NT2/D1 (cell line): ENCODE measurements around the gene OGFOD3.
A peak's percentile ranks its signal among the peaks of the same experiment; 100 is the strongest.

Experiments used
- DNase-seq: peaks from one replicate; pipeline ENCODE4 v3.0.0-alpha.2; 2011; ENCODE audit warnings: low read depth, low spot score
- H3K27me3 ChIP-seq: 2 replicates; pipeline ENCODE4 v1.6.0; 2011; ENCODE audit warnings: mild to moderate bottlenecking; ENCODE audit not compliant: insufficient read length, insufficient read depth
- H3K36me3 ChIP-seq: 2 replicates; pipeline ENCODE4 v1.6.1; 2011; ENCODE audit warnings: mild to moderate bottlenecking, low read length, mixed read lengths; ENCODE audit not compliant: insufficient read depth, insufficient read length
- H3K4me1 ChIP-seq: 2 replicates; pipeline ENCODE4 v1.5.1; 2011; ENCODE audit not compliant: insufficient read depth, insufficient read length
- H3K4me3 ChIP-seq: 2 replicates; pipeline ENCODE4 v1.5.1; 2011; ENCODE audit warnings: low read depth; ENCODE audit not compliant: insufficient read length
- H3K9ac ChIP-seq: 2 replicates; pipeline ENCODE4 v1.6.0; 2011; ENCODE audit warnings: low read depth; ENCODE audit not compliant: insufficient read length
- H3K9me3 ChIP-seq: 2 replicates; pipeline ENCODE4 v1.5.1; 2011; ENCODE audit warnings: mild to moderate bottlenecking, low read length; ENCODE audit not compliant: insufficient read depth
- SUZ12 ChIP-seq: IDR thresholded peaks from 2 replicates; pipeline ENCODE4 v1.6.1; 2011; ENCODE audit not compliant: insufficient read length, insufficient read depth; ENCODE audit errors: extremely low read depth
- YY1 ChIP-seq: IDR thresholded peaks from 2 replicates; pipeline ENCODE4 v1.6.1; 2011; ENCODE audit not compliant: insufficient read length, insufficient read depth
- ZNF274 ChIP-seq: IDR thresholded peaks from 2 replicates; pipeline ENCODE4 v1.6.1; 2011; ENCODE audit warnings: mild to moderate bottlenecking, low read depth, low read length

The OGFOD3 gene

GRCh38 chr17:82400206-82400605 lies 18.2 kb downstream of the OGFOD3 start:
- TF ChIP-seq SUZ12 (no peak), YY1 (no peak), ZNF274 (no peak)
- Histone ChIP-seq H3K36me3 (peaks cover 34% of the 10 kb centered on the region), H3K4me3 (no peak overlapping the region), H3K9me3 (no peaks in the 10 kb centered on the region), H3K9ac (peak overlapping the region; percentile 15), H3K27me3 (no peaks in the 10 kb centered on the region), H3K4me1 (no peaks in the 10 kb centered on the region)
- DNase-seq, result no peak

DNA sequence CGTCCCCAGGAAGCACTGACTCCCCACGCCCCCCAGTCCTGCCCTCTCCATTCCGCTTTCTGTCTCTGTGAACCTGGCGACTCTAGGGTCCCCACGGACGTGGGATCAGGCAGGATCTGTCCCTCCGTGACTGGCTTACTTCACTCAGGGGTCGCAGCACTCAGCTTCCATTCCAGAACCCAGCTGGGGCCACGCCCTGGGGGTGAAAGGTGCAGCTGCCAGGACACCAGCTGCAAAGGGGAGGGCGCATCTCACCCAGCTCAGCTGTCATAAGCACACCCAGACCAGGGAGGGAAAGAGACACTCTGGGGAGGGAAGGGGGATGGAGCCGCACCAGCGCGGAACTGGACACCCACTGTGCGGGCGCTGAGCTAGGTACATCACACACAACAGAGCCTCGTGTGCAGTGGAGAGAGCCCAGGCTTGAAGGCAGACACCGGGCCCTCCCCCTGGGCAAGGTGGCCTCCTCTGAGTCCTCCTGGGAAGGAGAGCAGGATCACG lies 18.7 kb downstream of the OGFOD3 start:
- Histone ChIP-seq H3K9ac (peak overlapping the region; percentile 15), H3K9me3 (no peaks in the 10 kb centered on the region), H3K27me3 (no peaks in the 10 kb centered on the region), H3K4me3 (no peak overlapping the region), H3K4me1 (no peaks in the 10 kb centered on the region), H3K36me3 (peaks cover 34% of the 10 kb centered on the region)
- TF ChIP-seq YY1 (no peak), SUZ12 (no peak), ZNF274 (no peak)
- DNase-seq, result no peak

- Histone ChIP-seq H3K36me3 (peaks cover 35% of the 10 kb centered on the region), H3K4me3 (no peak overlapping the region), H3K27me3 (no peaks in the 10 kb centered on the region), H3K4me1 (no peaks in the 10 kb centered on the region), H3K9ac (no peak overlapping the region), H3K9me3 (no peaks in the 10 kb centered on the region)
- TF ChIP-seq SUZ12, result no peak
- TF ChIP-seq YY1, result no peak
- TF ChIP-seq ZNF274, result no peak
- DNase-seq, result no peak
These were observed 19.3 kb downstream of the OGFOD3 start for GRCh38 chr17:82399041-82399441.

GRCh38 chr17:82397449-82398335 lies 20.7 kb downstream of the OGFOD3 start:
- H3K4me1 ChIP-seq, result no peaks in the 10 kb centered on the region
- H3K27me3 ChIP-seq, result no peaks in the 10 kb centered on the region
- no peak overlapping the region for H3K4me3 ChIP-seq
- DNase-seq, result no peak
- H3K9ac ChIP-seq, result no peak overlapping the region
- TF ChIP-seq SUZ12 (no peak), YY1 (no peak), ZNF274 (no peak)
- no peaks in the 10 kb centered on the region for H3K9me3 ChIP-seq
- H3K36me3 ChIP-seq, result peaks cover 33% of the 10 kb centered on the region

- Histone ChIP-seq H3K4me1 (no peaks in the 10 kb centered on the region), H3K36me3 (peaks cover 39% of the 10 kb centered on the region), H3K9me3 (no peaks in the 10 kb centered on the region), H3K4me3 (no peak overlapping the region), H3K9ac (peak overlapping the region; percentile 24), H3K27me3 (no peaks in the 10 kb centered on the region)
- DNase-seq, result no peak
- TF ChIP-seq ZNF274, result no peak
- no peak for TF ChIP-seq SUZ12
- no peak for TF ChIP-seq YY1
These were observed 21.6 kb downstream of the OGFOD3 start for GRCh38 chr17:82396601-82397435.

GRCh38 chr17:82394278-82394677 lies 24.1 kb downstream of the OGFOD3 start:
- Histone ChIP-seq H3K9me3 (no peaks in the 10 kb centered on the region), H3K27me3 (no peaks in the 10 kb centered on the region), H3K4me3 (no peak overlapping the region), H3K36me3 (peaks cover 42% of the 10 kb centered on the region), H3K9ac (no peak overlapping the region), H3K4me1 (no peaks in the 10 kb centered on the region)
- TF ChIP-seq SUZ12 (no peak), ZNF274 (no peak), YY1 (no peak)
- DNase-seq, result no peak

GRCh38 chr17:82392941-82393340 lies 25.4 kb downstream of the OGFOD3 start:
- Histone ChIP-seq H3K36me3 (peaks cover 37% of the 10 kb centered on the region), H3K4me3 (no peak overlapping the region)
- DNase-seq, result no peak

More at GRCh38 chr17:82392941-82393340, 25.4 kb downstream of the OGFOD3 start:
- Histone ChIP-seq H3K9ac (no peak overlapping the region), H3K27me3 (no peaks in the 10 kb centered on the region), H3K4me1 (peaks cover 1% of the 10 kb centered on the region), H3K9me3 (no peaks in the 10 kb centered on the region)
- no peak for TF ChIP-seq ZNF274
- no peak for TF ChIP-seq YY1
- TF ChIP-seq SUZ12, result no peak
